DOHH2 (cell line): Measurements from ENCODE around the gene ITGA1.

Experiments used
- H3F3A ChIP-seq: fragments of 200-600 bp; sonication (generic), shearing (Covaris generic); 2 replicates; pipeline ENCODE4 v1.6.0; 2016; ENCODE audit warnings: antibody characterized with exemption, mild to moderate bottlenecking; ENCODE audit not compliant: control insufficient read depth, insufficient read depth
- H3K27ac ChIP-seq: fragments of 200-600 bp; sonication (generic); 2 replicates; pipeline ENCODE4 v1.5.1; 2014; ENCODE audit warnings: low read depth, mild to moderate bottlenecking, low read length, moderate library complexity
- H3K27me3 ChIP-seq: fragments of 200-600 bp; sonication (generic); 2 replicates; pipeline ENCODE4 v1.6.1; 2014; ENCODE audit warnings: mild to moderate bottlenecking, low read length, mixed read lengths; ENCODE audit not compliant: control insufficient read depth
- H3K36me3 ChIP-seq: fragments of 200-600 bp; sonication (generic); 2 replicates; pipeline ENCODE4 v1.6.1; 2014; ENCODE audit warnings: mild to moderate bottlenecking, low read length, moderate library complexity, mixed read lengths; ENCODE audit not compliant: control insufficient read depth
- H3K4me1 ChIP-seq: fragments of 200-600 bp; sonication (generic); 2 replicates; pipeline ENCODE4 v1.6.1; 2014; ENCODE audit warnings: mild to moderate bottlenecking, low read length, mixed read lengths; ENCODE audit not compliant: control insufficient read depth
- H3K4me2 ChIP-seq: fragments of 200-600 bp; sonication (generic); 2 replicates; pipeline ENCODE4 v1.6.0; 2014; ENCODE audit warnings: mild to moderate bottlenecking, low read length, moderate library complexity
- H3K4me3 ChIP-seq: fragments of 200-600 bp; sonication (generic); 2 replicates; pipeline ENCODE4 v1.5.1; 2014; ENCODE audit warnings: mild to moderate bottlenecking, low read length, mixed read lengths
- H3K79me2 ChIP-seq: fragments of 200-600 bp; sonication (generic); 2 replicates; pipeline ENCODE4 v1.6.1; 2014; ENCODE audit warnings: mild to moderate bottlenecking, low read length, mixed read lengths; ENCODE audit not compliant: control insufficient read depth
- H3K9me2 ChIP-seq: fragments of 200-600 bp; sonication (generic); replicated peaks from 2 replicates; pipeline ENCODE4 v1.6.1; 2014; ENCODE audit warnings: mild to moderate bottlenecking, low read length, mixed read lengths; ENCODE audit not compliant: control insufficient read depth
- H3K9me3 ChIP-seq: fragments of 200-600 bp; sonication (generic); 2 replicates; pipeline ENCODE4 v1.6.1; 2014; ENCODE audit warnings: antibody characterized with exemption, low read length, mixed read lengths; ENCODE audit not compliant: control insufficient read depth, insufficient read depth
- H4K20me1 ChIP-seq: fragments of 200-600 bp; sonication (generic); 2 replicates; pipeline ENCODE4 v1.6.0; 2014; ENCODE audit warnings: low read depth, mild to moderate bottlenecking, antibody characterized with exemption, low read length, moderate library complexity; ENCODE audit not compliant: control insufficient read depth, insufficient read depth
- EZH2phosphoT487 ChIP-seq: fragments of 200-600 bp; sonication (generic); IDR thresholded peaks from 2 replicates; pipeline ENCODE4 v1.6.1; 2017; ENCODE audit warnings: borderline replicate concordance, mild to moderate bottlenecking, antibody characterized with exemption, low read length, moderate library complexity, mixed read lengths
- TF ChIP-seq, protein P1 (sequence below): fragments of 200-600 bp; sonication (generic); IDR thresholded peaks from one replicate; pipeline ENCODE4 v1.5.1; 2014; ENCODE audit warnings: antibody characterized with exemption, mild to moderate bottlenecking, low read depth, low read length; ENCODE audit not compliant: poor library complexity, severe bottlenecking

ITGA1 gene

GRCh38 chr5:52748590-52748989 is 39.1 kb upstream of the ITGA1 start:
- no peaks in the 10 kb centered on the region for H3F3A ChIP-seq
- H3K4me2 ChIP-seq, result no peak overlapping the region
- no peak for TF ChIP-seq EZH2phosphoT487
- TF ChIP-seq, protein P1, sequence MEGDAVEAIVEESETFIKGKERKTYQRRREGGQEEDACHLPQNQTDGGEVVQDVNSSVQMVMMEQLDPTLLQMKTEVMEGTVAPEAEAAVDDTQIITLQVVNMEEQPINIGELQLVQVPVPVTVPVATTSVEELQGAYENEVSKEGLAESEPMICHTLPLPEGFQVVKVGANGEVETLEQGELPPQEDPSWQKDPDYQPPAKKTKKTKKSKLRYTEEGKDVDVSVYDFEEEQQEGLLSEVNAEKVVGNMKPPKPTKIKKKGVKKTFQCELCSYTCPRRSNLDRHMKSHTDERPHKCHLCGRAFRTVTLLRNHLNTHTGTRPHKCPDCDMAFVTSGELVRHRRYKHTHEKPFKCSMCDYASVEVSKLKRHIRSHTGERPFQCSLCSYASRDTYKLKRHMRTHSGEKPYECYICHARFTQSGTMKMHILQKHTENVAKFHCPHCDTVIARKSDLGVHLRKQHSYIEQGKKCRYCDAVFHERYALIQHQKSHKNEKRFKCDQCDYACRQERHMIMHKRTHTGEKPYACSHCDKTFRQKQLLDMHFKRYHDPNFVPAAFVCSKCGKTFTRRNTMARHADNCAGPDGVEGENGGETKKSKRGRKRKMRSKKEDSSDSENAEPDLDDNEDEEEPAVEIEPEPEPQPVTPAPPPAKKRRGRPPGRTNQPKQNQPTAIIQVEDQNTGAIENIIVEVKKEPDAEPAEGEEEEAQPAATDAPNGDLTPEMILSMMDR, result no peak
- no peaks in the 10 kb centered on the region for H3K27me3 ChIP-seq
- no peaks in the 10 kb centered on the region for H3K79me2 ChIP-seq
- no peaks in the 10 kb centered on the region for H3K9me2 ChIP-seq
- no peak overlapping the region for H3K4me3 ChIP-seq
- no peaks in the 10 kb centered on the region for H3K9me3 ChIP-seq
- no peak overlapping the region for H3K27ac ChIP-seq
- H4K20me1 ChIP-seq, result no peaks in the 10 kb centered on the region
- H3K36me3 ChIP-seq, result no peaks in the 10 kb centered on the region
- no peaks in the 10 kb centered on the region for H3K4me1 ChIP-seq

DNA sequence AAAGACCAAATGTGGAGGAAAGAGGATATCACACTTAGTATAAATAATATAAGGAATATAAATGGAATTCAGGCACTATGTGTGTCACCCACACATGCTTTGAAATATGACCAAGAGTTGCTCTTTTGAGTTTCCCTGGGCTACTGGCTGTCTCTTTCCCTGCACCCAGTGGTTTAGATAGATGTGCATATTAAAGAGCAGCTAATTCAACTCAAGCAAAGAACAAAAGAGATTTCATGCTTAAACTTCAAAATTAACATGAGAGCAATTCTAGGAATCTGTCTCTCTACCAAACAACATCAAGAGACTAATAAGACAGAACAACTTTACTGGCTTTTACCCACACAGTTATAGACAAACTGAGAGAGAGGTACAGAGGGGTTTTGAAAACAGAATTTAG is 38.0 kb upstream of the ITGA1 start:
- H4K20me1 ChIP-seq, result no peaks in the 10 kb centered on the region
- no peaks in the 10 kb centered on the region for H3F3A ChIP-seq
- no peaks in the 10 kb centered on the region for H3K4me1 ChIP-seq
- TF ChIP-seq, protein P1, result no peak
- TF ChIP-seq EZH2phosphoT487, result no peak
- no peak overlapping the region for H3K4me2 ChIP-seq
- H3K4me3 ChIP-seq, result no peak overlapping the region
- no peaks in the 10 kb centered on the region for H3K9me3 ChIP-seq
- H3K36me3 ChIP-seq, result no peaks in the 10 kb centered on the region
- no peak overlapping the region for H3K27ac ChIP-seq
- no peaks in the 10 kb centered on the region for H3K9me2 ChIP-seq
- H3K27me3 ChIP-seq, result no peaks in the 10 kb centered on the region
- no peaks in the 10 kb centered on the region for H3K79me2 ChIP-seq

DNA sequence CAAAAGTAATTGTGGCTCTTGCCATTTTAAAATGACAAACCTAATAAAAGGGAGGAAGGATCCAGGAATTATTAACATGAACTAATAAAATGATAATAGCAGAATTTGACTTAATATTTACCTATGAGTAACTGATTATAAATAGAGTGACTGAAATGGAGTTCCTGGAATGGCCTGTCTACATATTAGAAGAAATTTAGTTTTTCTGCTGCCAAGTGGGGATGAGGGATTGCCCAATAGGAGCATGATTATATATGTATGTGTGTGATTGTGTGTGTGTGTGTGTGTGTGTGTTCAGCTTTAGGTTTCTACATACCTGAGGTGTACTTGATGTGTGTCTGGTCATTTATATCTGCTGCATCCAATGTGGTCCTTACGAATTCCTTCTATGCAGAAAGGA is 36.6 kb upstream of the ITGA1 start:
- no peak overlapping the region for H3K4me2 ChIP-seq
- no peaks in the 10 kb centered on the region for H3K79me2 ChIP-seq
- H3K9me3 ChIP-seq, result no peaks in the 10 kb centered on the region
- TF ChIP-seq EZH2phosphoT487, result no peak
- TF ChIP-seq, protein P1, result no peak
- H3K27me3 ChIP-seq, result no peaks in the 10 kb centered on the region
- H3F3A ChIP-seq, result no peaks in the 10 kb centered on the region
- H3K27ac ChIP-seq, result no peak overlapping the region
- H3K4me3 ChIP-seq, result no peak overlapping the region
- H3K9me2 ChIP-seq, result no peaks in the 10 kb centered on the region
- H4K20me1 ChIP-seq, result no peaks in the 10 kb centered on the region
- no peaks in the 10 kb centered on the region for H3K36me3 ChIP-seq
- H3K4me1 ChIP-seq, result no peaks in the 10 kb centered on the region

- H4K20me1 ChIP-seq, result no peaks in the 10 kb centered on the region
- TF ChIP-seq EZH2phosphoT487, result no peak
- TF ChIP-seq, protein P1, result no peak
These were observed 33.7 kb upstream of the ITGA1 start for GRCh38 chr5:52754051-52754450.

More at GRCh38 chr5:52754051-52754450, 33.7 kb upstream of the ITGA1 start:
- H3K27ac ChIP-seq, result no peak overlapping the region
- H3K4me1 ChIP-seq, result no peaks in the 10 kb centered on the region
- no peak overlapping the region for H3K4me3 ChIP-seq
- no peaks in the 10 kb centered on the region for H3K9me2 ChIP-seq
- H3K36me3 ChIP-seq, result no peaks in the 10 kb centered on the region
- H3K27me3 ChIP-seq, result no peaks in the 10 kb centered on the region
- no peaks in the 10 kb centered on the region for H3K79me2 ChIP-seq
- no peaks in the 10 kb centered on the region for H3K9me3 ChIP-seq
- H3F3A ChIP-seq, result no peaks in the 10 kb centered on the region
- H3K4me2 ChIP-seq, result no peak overlapping the region
